H1 (cell line): ENCODE results near the gene SH2B3. TPM values are rescaled to one million over a fixed set of nuclear protein-coding genes. Genes with fewer than 3 reads are reported as not detected.
A peak's percentile ranks its signal among the peaks of the same experiment; 100 is the strongest.

ENCODE experiments used
- CTCF ChIA-PET: fragments of 300-600 bp; sonication (Branson Sonifier 250); formaldehyde crosslinking; loops from one replicate; lab custom pipeline; 2021; ENCODE audit not compliant: partially characterized antibody; lab: Charles Lee
- POLR2A ChIA-PET: fragments of 300-600 bp; sonication (Branson Sonifier 250); formaldehyde crosslinking; loops from one replicate; lab custom pipeline; 2021; ENCODE audit warnings: inconsistent platforms; ENCODE audit not compliant: partially characterized antibody; lab: Charles Lee
- DNase-seq, 2 experiments: peaks; one replicate each; pipeline versions ENCODE4 v3.0.0 to v3.0.0-alpha.2; 2010 to 2022; ENCODE audit warnings: low spot score in 2 of 2, low read depth in 1 of 2, mixed read lengths in 1 of 2
- FAIRE-seq: peaks from 2 replicates; lab custom pipeline; 2011; peaks lifted over from hg19 to GRCh38; lab: Jason Lieb, UNC
- H2AFZ ChIP-seq: 2 replicates; pipeline ENCODE4 v1.8.1; 2012; ENCODE audit warnings: low read length, inconsistent platforms
- H2AK5ac ChIP-seq: 2 replicates; pipeline ENCODE4 v1.6.1; 2013; ENCODE audit warnings: low read depth, low read length
- H2BK120ac ChIP-seq: replicated peaks from 2 replicates; pipeline ENCODE3; 2013; ENCODE audit warnings: low read depth, low read length, inconsistent platforms
- H2BK12ac ChIP-seq: 2 replicates; pipeline ENCODE4 v1.6.1; 2013; ENCODE audit warnings: low read depth, low read length
- H2BK15ac ChIP-seq: 2 replicates; pipeline ENCODE4 v1.6.1; 2013; ENCODE audit warnings: low read length
- H2BK20ac ChIP-seq: 2 replicates; pipeline ENCODE4 v1.6.1; 2013; ENCODE audit warnings: low read length
- H2BK5ac ChIP-seq: 2 replicates; pipeline ENCODE4 v1.6.1; 2013; ENCODE audit warnings: low read depth, low read length
- H3K14ac ChIP-seq: 2 replicates; pipeline ENCODE4 v1.6.1; 2013; ENCODE audit warnings: inconsistent platforms; ENCODE audit not compliant: insufficient read length
- H3K18ac ChIP-seq: 2 replicates; pipeline ENCODE4 v1.6.1; 2013; ENCODE audit warnings: low read length; ENCODE audit errors: extremely low read depth
- H3K23ac ChIP-seq: 2 replicates; pipeline ENCODE4 v1.6.1; 2013; ENCODE audit warnings: inconsistent platforms; ENCODE audit not compliant: insufficient read length
- H3K23me2 ChIP-seq: 2 replicates; pipeline ENCODE4 v1.6.1; 2013; ENCODE audit warnings: low read depth, low read length
- H3K27ac ChIP-seq: 2 replicates; pipeline ENCODE4 v1.6.1; 2011; ENCODE audit warnings: low read depth, low read length, inconsistent platforms
- H3K27me3 ChIP-seq, 4 experiments: replicated peaks in 1 of 4; 1 replicate in 1 of 4; 2 replicates in 3 of 4; pipeline versions ENCODE4 v1.6.1 to v1.8.1; 2011 to 2013; ENCODE audit warnings: low read length in 3 of 4, mild to moderate bottlenecking in 3 of 4, inconsistent platforms in 2 of 4, mixed read lengths in 2 of 4, moderate library complexity in 1 of 4; ENCODE audit not compliant: control insufficient read depth in 3 of 4, insufficient read depth in 3 of 4; ENCODE audit errors: extremely low read depth in 1 of 4
- H3K36me3 ChIP-seq, 4 experiments: 2 replicates each; pipeline versions ENCODE4 v1.6.1 to v1.8.1; 2011 to 2013; ENCODE audit warnings: mild to moderate bottlenecking in 4 of 4, low read length in 3 of 4, moderate library complexity in 2 of 4, control low read depth in 1 of 4, inconsistent platforms in 1 of 4; ENCODE audit not compliant: insufficient read depth in 4 of 4, control insufficient read depth in 2 of 4
- H3K4ac ChIP-seq: replicated peaks from 2 replicates; pipeline ENCODE3; 2013; ENCODE audit warnings: low read length, low read depth, mixed read lengths, inconsistent platforms; ENCODE audit not compliant: insufficient read length
- H3K4me1 ChIP-seq, 4 experiments: replicated peaks in 1 of 4; 1 replicate in 1 of 4; 2 replicates in 3 of 4; pipeline versions ENCODE4 v1.6.1 to v1.8.1; 2011 to 2013; ENCODE audit warnings: low read length in 3 of 4, inconsistent platforms in 2 of 4, mixed read lengths in 1 of 4; ENCODE audit not compliant: insufficient read depth in 4 of 4, control insufficient read depth in 3 of 4
- H3K4me2 ChIP-seq, 2 experiments: 2 replicates each; pipeline versions ENCODE4 v1.6.1 to v1.8.1; 2011 to 2013; ENCODE audit warnings: low read depth in 2 of 2, low read length in 2 of 2, control low read depth in 1 of 2, inconsistent platforms in 1 of 2, mild to moderate bottlenecking in 1 of 2; ENCODE audit not compliant: insufficient read depth in 1 of 2
- H3K4me3 ChIP-seq, 4 experiments: fragments of 200-600, 300-600 bp in 1 of 4; sonication (generic), shearing (Covaris generic), sonication (Bioruptor Twin) in 1 of 4; 2 replicates each; pipeline versions ENCODE4 v1.5.1 to v1.8.1; 2011 to 2016; ENCODE audit warnings: low read length in 4 of 4, low read depth in 3 of 4, control low read depth in 2 of 4, inconsistent platforms in 2 of 4, mild to moderate bottlenecking in 2 of 4, mixed read lengths in 1 of 4, moderate library complexity in 1 of 4; ENCODE audit not compliant: insufficient read depth in 2 of 4; ENCODE audit errors: extremely low read depth in 1 of 4
- H3K56ac ChIP-seq: replicated peaks from 2 replicates; pipeline ENCODE3; 2013; ENCODE audit warnings: low read depth, mild to moderate bottlenecking, mixed read lengths, low read length, inconsistent platforms; ENCODE audit not compliant: insufficient read length
- H3K79me1 ChIP-seq: 2 replicates; pipeline ENCODE4 v1.6.1; 2013; ENCODE audit warnings: low read depth, low read length, control low read depth
- H3K79me2 ChIP-seq, 2 experiments: 2 replicates each; pipeline versions ENCODE4 v1.6.1 to v1.8.1; 2012 to 2013; ENCODE audit warnings: low read length in 2 of 2, mild to moderate bottlenecking in 2 of 2, inconsistent platforms in 1 of 2; ENCODE audit not compliant: insufficient read depth in 2 of 2, control insufficient read depth in 1 of 2
- H3K9ac ChIP-seq, 4 experiments: replicated peaks in 1 of 4; 1 replicate in 1 of 4; 2 replicates in 3 of 4; pipeline versions ENCODE4 v1.6.1 to v1.8.1; 2011 to 2013; ENCODE audit warnings: low read depth in 3 of 4, low read length in 3 of 4, control low read depth in 2 of 4, mild to moderate bottlenecking in 2 of 4, moderate library complexity in 2 of 4, inconsistent platforms in 1 of 4; ENCODE audit errors: extremely low read depth in 1 of 4
- H3K9me3 ChIP-seq, 2 experiments: 2 replicates each; pipeline versions ENCODE4 v1.6.1 to v1.8.1; 2012 to 2013; ENCODE audit warnings: mild to moderate bottlenecking in 2 of 2, moderate library complexity in 2 of 2, control low read depth in 1 of 2, inconsistent platforms in 1 of 2, low read depth in 1 of 2, low read length in 1 of 2, mixed read lengths in 1 of 2; ENCODE audit not compliant: insufficient read depth in 2 of 2
- H4K20me1 ChIP-seq, 2 experiments: replicated peaks in 1 of 2; 2 replicates each; pipeline versions ENCODE3 to v1.8.1; 2011 to 2013; ENCODE audit warnings: inconsistent platforms in 2 of 2, low read length in 2 of 2, mild to moderate bottlenecking in 1 of 2; ENCODE audit not compliant: insufficient read depth in 2 of 2, control insufficient read depth in 1 of 2
- H4K5ac ChIP-seq: 2 replicates; pipeline ENCODE4 v1.6.1; 2013; ENCODE audit warnings: low read length, low read depth, mixed read lengths, inconsistent platforms; ENCODE audit not compliant: insufficient read length
- H4K8ac ChIP-seq: 2 replicates; pipeline ENCODE4 v1.8.0; 2013; ENCODE audit warnings: mild to moderate bottlenecking, moderate library complexity, low read length, inconsistent platforms; ENCODE audit not compliant: insufficient read depth; ENCODE audit errors: extremely low read depth
- H4K91ac ChIP-seq: replicated peaks from 2 replicates; pipeline ENCODE3; 2013; ENCODE audit warnings: low read length, mixed read lengths, inconsistent platforms; ENCODE audit not compliant: insufficient read length
- EGR1 ChIP-seq: IDR thresholded peaks from 2 replicates; pipeline ENCODE4 v1.6.1; 2011; ENCODE audit warnings: low read depth, low read length, borderline replicate concordance
- WGBS, 2 experiments: shearing (Covaris generic) in 1 of 2; methylation state at CpG; one replicate each; pipeline versions ENCODE4 v1.1.6 to v1.1.7; 2013 to 2015; ENCODE audit warnings: low lambda C conversion rate in 2 of 2, mixed read lengths in 2 of 2, inconsistent platforms in 1 of 2, low coverage in 1 of 2, missing lambda C conversion rate in 1 of 2; ENCODE audit not compliant: insufficient replicate concordance in 2 of 2, insufficient coverage in 1 of 2, insufficient read length in 1 of 2; ENCODE audit errors: extremely low coverage in 1 of 2, missing lambda C conversion rate in 1 of 2; 5-methylcytosine and 5-hydroxymethylcytosine counted together
- polyA plus RNA-seq, 7 experiments: library from polyadenylated mRNA; depleted of rRNA in 3 of 7; stranded (reverse) in 5 of 7; unstranded in 2 of 7; fragments of >200 nt in 5 of 7; fragments of 200-250 nt in 2 of 7; gene quantifications; 1 replicate in 5 of 7; 2 replicates in 1 of 7; 4 replicates in 1 of 7; pipeline versions ENCODE4 v1.2.1 to v1.2.3, GENCODE V29; 2011 to 2013; ENCODE audit warnings: missing spikeins in 2 of 7, mixed read lengths in 2 of 7
- total RNA-seq: library from RNA; stranded (reverse); fragmentation: NEBNext Ultra II Directional; extraction: Animal tissue kit (Norgen Biotek cat#: 25700); gene quantifications from 2 replicates; pipeline ENCODE4 v1.2.1, GENCODE V29; 2021

Gene SH2B3
- total and polyA plus RNA-seq, 2 of the 8 experiments (the other 6 are each of a cell fraction or from before 2014, with no cell fraction given), result 20.8 to 34.1 TPM

GRCh38 chr12:111396726-111397445, 8.8 kb upstream of the SH2B3 start:
- no peak overlapping the region for H2AK5ac ChIP-seq
- no peak overlapping the region for H3K14ac ChIP-seq
- H2BK12ac ChIP-seq, result no peak overlapping the region
- no peak overlapping the region for H4K91ac ChIP-seq
- H3K23me2 ChIP-seq, result no peaks in the 10 kb centered on the region
- no peak overlapping the region for H3K23ac ChIP-seq
- no peak overlapping the region for H3K4ac ChIP-seq
- H2BK120ac ChIP-seq, result no peak overlapping the region
- no peaks in the 10 kb centered on the region for H4K20me1 ChIP-seq
- H3K27ac ChIP-seq, result no peak overlapping the region
- H3K56ac ChIP-seq, result no peak overlapping the region
- no peak overlapping the region for H3K9ac ChIP-seq
- H3K79me2 ChIP-seq, result no peaks in the 10 kb centered on the region
- ChIA-PET CTCF (interaction anchor here (0.5 to 22.8 kb wide), 44 partner anchors 8 to 640 kb away, joined by 3 to 838 read pairs (median 6); partner anchors contain the start of genes PHETA1 and SH2B3), POLR2A (interaction anchor here (0.7 to 1.6 kb wide), 7 partner anchors 8 to 61 kb away, joined by 3 to 8 read pairs (median 4); no protein-coding TSS in a partner anchor)
- H3K4me2 ChIP-seq, result no peak overlapping the region
- no peak overlapping the region for H4K5ac ChIP-seq
- H3K4me3 ChIP-seq, result no peak overlapping the region; a peak in 1 of 8 replicates
- no peaks in the 10 kb centered on the region for H3K27me3 ChIP-seq
- H3K79me1 ChIP-seq, result no peaks in the 10 kb centered on the region
- no peaks in the 10 kb centered on the region for H3K36me3 ChIP-seq
- no peak overlapping the region for H2BK15ac ChIP-seq
- WGBS, 2 experiments, result 19% methylated on average over 29 of the region's 34 CpGs; no CpG with 5 or more reads in 1 of the 2 experiments
- H2BK20ac ChIP-seq, result no peak overlapping the region
- no peak overlapping the region for H3K18ac ChIP-seq
- FAIRE-seq (no peak), DNase-seq (peak; percentile 60 to 98)
- no peak overlapping the region for H4K8ac ChIP-seq
- H3K4me1 ChIP-seq, result no peaks in the 10 kb centered on the region
- H2AFZ ChIP-seq, result no peak overlapping the region
- H3K9me3 ChIP-seq, result no peaks in the 10 kb centered on the region
- H2BK5ac ChIP-seq, result no peak overlapping the region
- 0 out of 2 replicates have a peak, but pooled peaks have one; percentile 3 for TF ChIP-seq EGR1
